Transverse colon (tissue), 4 donors: Measurements from ENCODE around the gene IRX3. TPM values are rescaled to one million over a fixed set of nuclear protein-coding genes. Genes with fewer than 3 reads are reported as not detected.

Experiments
- DNase-seq: peaks from one replicate; pipeline ENCODE4 v3.0.0-alpha.2; 2019
- H3K27ac ChIP-seq, 4 donors: fragments of 200-600 bp; sonication (generic); 2 replicates each; pipeline ENCODE4 v1.5.1; 2016 to 2018; ENCODE audit warnings: inconsistent platforms in 4 of 4
- H3K27me3 ChIP-seq: fragments of 200-600 bp; sonication (generic); 2 replicates; pipeline ENCODE4 v1.5.1; 2017; ENCODE audit warnings: inconsistent platforms
- H3K36me3 ChIP-seq, 4 donors: fragments of 200-600 bp; sonication (generic); 2 replicates each; pipeline ENCODE4 v1.5.1; 2017 to 2019; ENCODE audit warnings: inconsistent platforms in 4 of 4
- H3K4me1 ChIP-seq, 4 donors: fragments of 200-600 bp; sonication (generic); 2 replicates each; pipeline ENCODE4 v1.5.1; 2017 to 2020; ENCODE audit warnings: inconsistent platforms in 4 of 4
- H3K4me3 ChIP-seq, 4 donors: fragments of 200-600 bp; sonication (generic); 1 replicate in 1 of 4; 2 replicates in 3 of 4; pipeline versions ENCODE4 v1.5.1 to v1.6.1; 2017 to 2019; ENCODE audit warnings: inconsistent platforms in 4 of 4
- H3K9me3 ChIP-seq, 2 donors: fragments of 200-600 bp; sonication (generic); 2 replicates each; pipeline ENCODE4 v1.5.1; 2017 to 2019; ENCODE audit warnings: inconsistent platforms in 2 of 2
- EP300 ChIP-seq: sonication (generic); formaldehyde crosslinking; IDR thresholded peaks from one replicate; pipeline ENCODE4 v1.6.1; 2017; ENCODE audit warnings: antibody characterized with exemption, low read depth
- POLR2A ChIP-seq: fragments of 450-650 bp; IDR thresholded peaks from one replicate; pipeline ENCODE4 v1.6.1; 2016; ENCODE audit warnings: antibody characterized with exemption, mild to moderate bottlenecking, moderate library complexity
- POLR2AphosphoS5 ChIP-seq, 3 donors: sonication (generic); formaldehyde crosslinking; IDR thresholded peaks; one replicate each; pipeline ENCODE4 v1.6.1; 2016; ENCODE audit warnings: antibody characterized with exemption in 3 of 3
- WGBS, 2 donors: methylation state at CpG; one replicate each; pipeline ENCODE4 v1.1.5; 2018; ENCODE audit warnings: low coverage in 1 of 2; 5-methylcytosine and 5-hydroxymethylcytosine counted together
- in situ Hi-C, 4 donors: fragments of 200-750 bp; cut with MboI; loops; one replicate each; pipeline versions ENCODE4 v1.15.0 to v1.15.1; 2017; ENCODE audit warnings: low sequenced_read_pairs in 3 of 4, low pct_ligation_motif_present in 1 of 4, low pct_unique_long_range_greater_than_20kb in 1 of 4
- intact Hi-C: fragments of 100-400 bp; cut with DNase I; formaldehyde crosslinking; loops from one replicate; pipeline ENCODE4 v1.15.1; 2023; ENCODE audit warnings: low total_unique reads
- total RNA-seq, 4 donors: library from RNA; depleted of rRNA; stranded (reverse); fragments of >200 nt; gene quantifications; one replicate each; pipeline ENCODE4 v1.1.0, GENCODE V29; 2016
- TF ChIP-seq, protein P1 (sequence below), 5 experiments: fragments of 200-600 bp in 3 of 5; fragments of 450-650 bp in 2 of 5; sonication (generic) in 3 of 5; IDR thresholded peaks; 1 replicate in 2 of 5; 2 replicates in 3 of 5; pipeline ENCODE4 v1.5.1; 2016 to 2017; ENCODE audit warnings: antibody characterized with exemption in 5 of 5, inconsistent platforms in 3 of 5, mild to moderate bottlenecking in 2 of 5, moderate library complexity in 1 of 5

IRX3 gene
- total RNA-seq, 4 donors from 2014 or later, result 0.16 TPM; not detected in 3

DNA sequence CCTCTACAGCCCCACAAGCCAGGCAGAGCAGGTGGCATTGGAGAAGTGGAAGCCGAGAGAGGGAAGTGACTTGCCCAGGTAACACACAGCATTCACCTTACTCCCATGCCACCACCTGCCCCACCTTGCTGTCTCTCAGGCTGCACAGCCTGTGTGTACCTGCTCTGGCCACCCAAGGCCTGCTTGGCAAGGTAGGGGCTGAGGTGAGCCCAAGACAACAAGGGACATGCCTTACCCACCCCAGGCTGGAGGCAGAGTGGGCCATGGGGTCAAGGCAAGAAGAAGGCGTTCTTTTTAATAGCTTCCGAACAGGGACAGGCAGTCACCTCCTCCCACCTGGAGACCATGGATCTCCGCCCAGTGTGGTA is 40.1 kb downstream of the IRX3 start:
- TF ChIP-seq POLR2A (no peak), POLR2AphosphoS5 (IDR thresholded peaks at IDR 0.05) (no peak), EP300 (no peak)
- TF ChIP-seq, protein P1, sequence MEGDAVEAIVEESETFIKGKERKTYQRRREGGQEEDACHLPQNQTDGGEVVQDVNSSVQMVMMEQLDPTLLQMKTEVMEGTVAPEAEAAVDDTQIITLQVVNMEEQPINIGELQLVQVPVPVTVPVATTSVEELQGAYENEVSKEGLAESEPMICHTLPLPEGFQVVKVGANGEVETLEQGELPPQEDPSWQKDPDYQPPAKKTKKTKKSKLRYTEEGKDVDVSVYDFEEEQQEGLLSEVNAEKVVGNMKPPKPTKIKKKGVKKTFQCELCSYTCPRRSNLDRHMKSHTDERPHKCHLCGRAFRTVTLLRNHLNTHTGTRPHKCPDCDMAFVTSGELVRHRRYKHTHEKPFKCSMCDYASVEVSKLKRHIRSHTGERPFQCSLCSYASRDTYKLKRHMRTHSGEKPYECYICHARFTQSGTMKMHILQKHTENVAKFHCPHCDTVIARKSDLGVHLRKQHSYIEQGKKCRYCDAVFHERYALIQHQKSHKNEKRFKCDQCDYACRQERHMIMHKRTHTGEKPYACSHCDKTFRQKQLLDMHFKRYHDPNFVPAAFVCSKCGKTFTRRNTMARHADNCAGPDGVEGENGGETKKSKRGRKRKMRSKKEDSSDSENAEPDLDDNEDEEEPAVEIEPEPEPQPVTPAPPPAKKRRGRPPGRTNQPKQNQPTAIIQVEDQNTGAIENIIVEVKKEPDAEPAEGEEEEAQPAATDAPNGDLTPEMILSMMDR (IDR thresholded peaks at IDR 0.05), result no peak
- in situ Hi-C loops (no loop called here), intact Hi-C loops (no loop called here)
- Histone ChIP-seq H3K4me1 (no peaks in the 10 kb centered on the region), H3K4me3 (no peak overlapping the region), H3K36me3 (no peaks in the 10 kb centered on the region), H3K9me3 (no peaks in the 10 kb centered on the region), H3K27ac (no peak overlapping the region), H3K27me3 (no peaks in the 10 kb centered on the region)
- WGBS, 2 donors, result 67 to 86% methylated on average over 1 to 4 of the region's 4 CpGs
- no peak for DNase-seq

DNA sequence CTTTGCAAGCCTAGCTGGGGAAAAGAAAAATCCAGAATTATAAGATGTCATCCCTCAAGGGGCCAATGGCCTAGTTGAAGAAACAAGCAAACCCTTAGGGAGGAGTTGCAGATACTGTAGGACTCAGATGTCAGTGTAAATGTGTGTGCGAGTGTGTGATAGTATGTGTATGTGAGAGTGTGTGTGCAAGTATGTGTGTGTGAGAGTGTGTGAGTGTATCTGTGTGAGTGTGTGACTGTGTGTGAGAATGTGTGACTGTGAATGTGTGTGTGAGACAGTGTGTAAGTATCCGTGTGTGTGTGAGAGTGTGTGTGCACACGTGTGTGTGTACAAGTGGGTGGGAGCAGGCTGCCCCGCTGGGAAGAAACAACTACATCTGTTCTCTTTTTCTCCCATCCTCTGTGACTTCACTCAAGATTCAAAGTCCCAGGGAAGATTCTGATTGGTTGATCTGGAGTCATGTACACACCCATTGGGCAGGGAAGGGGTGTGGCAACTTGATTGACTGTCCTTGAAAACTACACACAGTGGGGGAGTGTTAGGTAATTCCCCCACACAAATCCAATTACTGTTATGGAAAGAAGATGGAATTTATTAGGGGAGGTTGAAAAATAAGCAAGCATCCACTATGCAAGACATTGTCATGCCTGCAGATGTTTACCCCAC is 40.7 kb downstream of the IRX3 start:
- 91 to 92% methylated on average over 4 of the region's 4 CpGs for WGBS, 2 donors
- in situ Hi-C loops, result no loop called here
- no peak for TF ChIP-seq POLR2AphosphoS5 (IDR thresholded peaks at IDR 0.05)

DNA sequence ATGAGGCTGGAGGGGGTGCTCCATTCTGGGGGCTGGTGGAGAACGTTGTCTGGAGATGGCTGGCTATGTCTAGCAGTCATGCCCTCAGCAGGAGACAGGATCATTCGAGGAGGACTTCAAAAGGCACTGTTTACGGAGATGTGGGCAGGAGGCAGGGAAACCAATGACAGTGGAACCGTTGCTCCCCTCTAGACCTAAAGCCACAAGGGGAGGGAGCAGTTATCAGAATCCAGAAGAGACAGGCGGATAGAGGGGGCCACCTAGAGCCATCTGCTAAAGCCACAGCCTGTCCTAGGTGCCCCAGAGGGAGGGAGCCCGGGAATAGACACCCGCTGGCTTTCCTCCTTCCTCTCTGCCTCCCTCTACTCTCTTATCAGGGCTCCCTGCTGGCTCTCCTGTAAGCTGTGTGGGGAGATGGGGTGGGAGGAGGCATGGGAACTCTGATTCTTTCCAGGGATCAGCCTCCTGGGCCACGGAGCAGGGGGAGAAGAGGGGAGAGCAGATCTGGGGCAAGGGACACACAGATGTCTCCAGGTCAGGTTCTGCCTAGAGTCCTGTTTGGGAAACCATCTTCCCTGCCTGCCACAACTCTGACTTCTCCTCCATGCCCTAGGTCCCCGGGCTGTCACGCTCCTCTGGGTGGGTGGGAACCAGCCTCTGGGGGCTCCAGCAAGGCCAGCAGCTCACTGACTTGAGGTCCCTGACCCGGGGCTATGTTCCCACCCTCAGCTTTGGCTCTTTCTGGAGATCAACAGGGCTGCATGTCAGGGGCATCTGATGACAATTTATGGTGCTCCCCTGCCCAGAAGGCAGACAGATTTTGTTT is 42.3 kb downstream of the IRX3 start:
- no peak for DNase-seq
- Histone ChIP-seq H3K36me3 (no peaks in the 10 kb centered on the region), H3K27me3 (no peaks in the 10 kb centered on the region), H3K9me3 (no peaks in the 10 kb centered on the region), H3K4me1 (no peaks in the 10 kb centered on the region), H3K4me3 (no peak overlapping the region), H3K27ac (no peak overlapping the region)
- in situ Hi-C loops (no loop called here), intact Hi-C loops (no loop called here)
- TF ChIP-seq POLR2AphosphoS5 (IDR thresholded peaks at IDR 0.05) (no peak), POLR2A (no peak), EP300 (no peak)
- TF ChIP-seq, protein P1 (IDR thresholded peaks at IDR 0.05), result no peak
- 36% methylated on average over 11 of the region's 11 CpGs; no CpG with 5 or more reads in 1 of the 2 donors for WGBS, 2 donors

More for the DNA sequence above, 40.7 kb downstream of the IRX3 start:
- no peak for DNase-seq
- Histone ChIP-seq H3K4me3 (no peak overlapping the region), H3K27me3 (no peaks in the 10 kb centered on the region), H3K27ac (no peak overlapping the region), H3K36me3 (no peaks in the 10 kb centered on the region), H3K9me3 (no peaks in the 10 kb centered on the region), H3K4me1 (no peaks in the 10 kb centered on the region)
- intact Hi-C loops, result no loop called here

DNA sequence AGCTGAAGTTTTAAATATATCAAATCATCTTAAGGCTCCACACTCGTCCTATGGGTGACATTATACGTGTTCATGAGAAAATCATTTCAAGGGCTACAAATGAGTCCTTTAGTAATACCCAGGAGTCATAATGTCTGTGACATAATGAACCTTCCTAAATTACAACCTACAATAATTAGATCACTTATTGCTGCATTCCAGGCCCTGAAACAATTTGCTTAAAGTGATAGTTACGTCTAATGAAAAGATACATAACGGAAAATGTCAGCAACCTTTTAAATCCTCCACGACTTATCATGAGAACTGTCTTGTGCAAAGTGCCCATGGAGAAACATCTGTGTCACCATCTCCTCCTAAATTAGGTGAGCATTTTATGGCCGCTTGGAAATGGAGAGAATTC is 43.4 kb downstream of the IRX3 start:
- no peaks in the 10 kb centered on the region for H3K27me3 ChIP-seq
- H3K9me3 ChIP-seq, result no peaks in the 10 kb centered on the region
- no peaks in the 10 kb centered on the region for H3K36me3 ChIP-seq
- 71 to 81% methylated on average over 6 of the region's 6 CpGs for WGBS, 2 donors
- no peak overlapping the region for H3K4me3 ChIP-seq
- no peak for DNase-seq
- H3K27ac ChIP-seq, result no peak overlapping the region
- H3K4me1 ChIP-seq, result no peaks in the 10 kb centered on the region
- in situ Hi-C loops (no loop called here), intact Hi-C loops (no loop called here)
- TF ChIP-seq EP300 (no peak), POLR2A (no peak), POLR2AphosphoS5 (IDR thresholded peaks at IDR 0.05) (no peak)
- TF ChIP-seq, protein P1 (IDR thresholded peaks at IDR 0.05), result no peak
